WTC11 (cell line): ENCODE measurements around the gene STX3. TPM values are rescaled to one million over a fixed set of nuclear protein-coding genes. Genes with fewer than 3 reads are reported as not detected.
"Not testable (repeated sequence)": the region's sequence is repeated elsewhere in the genome, so short reads cannot be mapped to it uniquely, and the experiment has no call there.

Experiments
- ATAC-seq: fragments of 200-7000 bp; cut with Tn5 transposase; 2 replicates; pipeline ENCODE4 v1.10.0; 2021; ENCODE audit warnings: mild to moderate bottlenecking, moderate library complexity
- CTCF ChIA-PET: fragments of 300-600 bp; sonication (Branson Sonifier 250); formaldehyde crosslinking; loops from one replicate; lab custom pipeline; 2021; ENCODE audit warnings: antibody characterized with exemption; lab: Charles Lee
- POLR2A ChIA-PET: fragments of 350-600 bp; sonication (Branson Sonifier 250); formaldehyde crosslinking; loops from one replicate; lab custom pipeline; 2021; ENCODE audit warnings: antibody characterized with exemption; lab: Charles Lee
- DNase-seq: peaks from one replicate; pipeline ENCODE4 v3.0.0; 2021; ENCODE audit warnings: low spot score
- H3K27ac Mint-ChIP-seq: 2 replicates; pipeline ENCODE4 v1.8.0; 2021; ENCODE audit warnings: mixed read lengths
- H3K27me3 Mint-ChIP-seq: 2 replicates; pipeline ENCODE4 v1.8.0; 2021; ENCODE audit warnings: low read depth, mild to moderate bottlenecking, moderate library complexity, mixed read lengths
- H3K36me3 Mint-ChIP-seq: 2 replicates; pipeline ENCODE4 v1.8.0; 2021; ENCODE audit warnings: mixed read lengths
- H3K4me1 Mint-ChIP-seq: 2 replicates; pipeline ENCODE4 v1.8.0; 2022; ENCODE audit warnings: mixed read lengths
- H3K4me3 Mint-ChIP-seq: 2 replicates; pipeline ENCODE4 v1.8.0; 2021; ENCODE audit warnings: mild to moderate bottlenecking, moderate library complexity, mixed read lengths
- H3K9me3 Mint-ChIP-seq: 2 replicates; pipeline ENCODE4 v1.8.0; 2021; ENCODE audit warnings: mixed read lengths
- AFF4 ChIP-seq: sonication (generic); formaldehyde crosslinking; IDR thresholded peaks from 2 replicates; pipeline ENCODE4 v1.8.1; 2023; ENCODE audit warnings: mild to moderate bottlenecking, missing genetic modification reagents, borderline replicate concordance
- AR ChIP-seq: fragments of 250-450 bp; sonication (Bioruptor Pico); IDR thresholded peaks from 2 replicates; pipeline ENCODE4 v1.9.0; 2021; ENCODE audit warnings: mild to moderate bottlenecking
- CDX4 ChIP-seq: fragments of 250-450 bp; sonication (Bioruptor Pico); IDR thresholded peaks from 2 replicates; pipeline ENCODE4 v1.9.0; 2021; ENCODE audit warnings: moderate library complexity, mild to moderate bottlenecking, inconsistent platforms, borderline replicate concordance
- E2F1 ChIP-seq: sonication (generic); formaldehyde crosslinking; IDR thresholded peaks from 2 replicates; pipeline ENCODE4 v1.8.0; 2022; ENCODE audit warnings: mild to moderate bottlenecking, missing genetic modification reagents
- EMX1 ChIP-seq: fragments of 250-450 bp; sonication (Bioruptor Pico); IDR thresholded peaks from 2 replicates; pipeline ENCODE4 v1.8.0; 2021; ENCODE audit warnings: mild to moderate bottlenecking
- JAZF1 ChIP-seq: fragments of 250-450 bp; sonication (Bioruptor Pico); IDR thresholded peaks from 2 replicates; pipeline ENCODE4 v1.9.0; 2021; ENCODE audit warnings: moderate library complexity, mild to moderate bottlenecking, inconsistent platforms
- MYBL2 ChIP-seq: sonication (generic); formaldehyde crosslinking; IDR thresholded peaks from 2 replicates; pipeline ENCODE4 v1.8.1; 2023; ENCODE audit warnings: mild to moderate bottlenecking, moderate library complexity, missing genetic modification reagents
- NFE2L1 ChIP-seq: sonication (generic); formaldehyde crosslinking; IDR thresholded peaks from 2 replicates; pipeline ENCODE4 v1.8.1; 2023; ENCODE audit warnings: missing genetic modification reagents
- OVOL2 ChIP-seq: fragments of 250-450 bp; sonication (Bioruptor Pico); IDR thresholded peaks from 2 replicates; pipeline ENCODE4 v1.9.0; 2021; ENCODE audit warnings: mild to moderate bottlenecking, borderline replicate concordance
- SMAD3 ChIP-seq: sonication (generic); formaldehyde crosslinking; IDR thresholded peaks from 2 replicates; pipeline ENCODE4 v1.8.0; 2022; ENCODE audit warnings: missing genetic modification reagents, mild to moderate bottlenecking, borderline replicate concordance
- SMAD4 ChIP-seq: sonication (generic); formaldehyde crosslinking; IDR thresholded peaks from 2 replicates; pipeline ENCODE4 v1.8.0; 2022; ENCODE audit warnings: mild to moderate bottlenecking, missing genetic modification reagents
- SOX15 ChIP-seq: fragments of 250-450 bp; sonication (Bioruptor Pico); IDR thresholded peaks from 2 replicates; pipeline ENCODE4 v1.9.0; 2021; ENCODE audit warnings: mild to moderate bottlenecking
- TCF7 ChIP-seq: sonication (generic); formaldehyde crosslinking; IDR thresholded peaks from 2 replicates; pipeline ENCODE4 v1.8.0; 2022; ENCODE audit warnings: mild to moderate bottlenecking, low read depth, missing genetic modification reagents, moderate library complexity
- ZMAT4 ChIP-seq: fragments of 250-450 bp; sonication (Bioruptor Pico); IDR thresholded peaks from 2 replicates; pipeline ENCODE4 v1.9.0; 2021; ENCODE audit warnings: mild to moderate bottlenecking
- ZNF281 ChIP-seq: sonication (generic); formaldehyde crosslinking; IDR thresholded peaks from 2 replicates; pipeline ENCODE4 v1.8.0; 2023; ENCODE audit warnings: mild to moderate bottlenecking, missing genetic modification reagents
- ZNF396 ChIP-seq: fragments of 250-450 bp; sonication (Bioruptor Pico); IDR thresholded peaks from 2 replicates; pipeline ENCODE4 v1.8.0; 2021; ENCODE audit warnings: mild to moderate bottlenecking, moderate library complexity, borderline replicate concordance
- total RNA-seq: library from RNA; stranded (reverse); gene quantifications from 3 replicates; pipeline ENCODE4 v1.2.3, GENCODE V29; 2021

Gene STX3
- total RNA-seq, 1 experiment from 2014 or later, result 52.7 TPM

GRCh38 chr11:59846556-59846955 lies 91.4 kb downstream of the STX3 start:
- Mint-ChIP-seq H3K27ac (no peak overlapping the region), H3K27me3 (no peaks in the 10 kb centered on the region), H3K4me1 (peaks cover 6% of the 10 kb centered on the region), H3K9me3 (peaks cover 6% of the 10 kb centered on the region), H3K4me3 (no peak overlapping the region), H3K36me3 (no peaks in the 10 kb centered on the region)
- DNase-seq, result no peak
- CTCF ChIA-PET, result interaction anchor here (0.9 kb wide), 1 partner anchor 72 kb away, joined by 4 read pairs; no protein-coding TSS in a partner anchor
- TF ChIP-seq E2F1 (CRISPR knock-in tag), result no peak
- POLR2A ChIA-PET, result no interaction called here
- ATAC-seq, result no peak

- ChIA-PET CTCF (interaction anchor here (0.5 kb wide), 1 partner anchor 32 kb away, joined by 3 read pairs; no protein-coding TSS in a partner anchor), POLR2A (no interaction called here)
- Mint-ChIP-seq H3K27ac (no peak overlapping the region), H3K4me1 (peaks cover 6% of the 10 kb centered on the region), H3K36me3 (no peaks in the 10 kb centered on the region), H3K4me3 (no peak overlapping the region), H3K9me3 (peaks cover 7% of the 10 kb centered on the region)
- no peak for DNase-seq
- TF ChIP-seq ZNF396, result no peak
- no peak for TF ChIP-seq SMAD3 (CRISPR knock-in tag)
- no peak for TF ChIP-seq JAZF1 (CRISPR knock-in tag)
- TF ChIP-seq AR (CRISPR knock-in tag), result no peak
- TF ChIP-seq TCF7 (CRISPR knock-in tag), result no peak
- TF ChIP-seq ZMAT4, result no peak
- no peak for TF ChIP-seq AFF4 (CRISPR knock-in tag)
- TF ChIP-seq, all 79 proteins: peak for 0
- ATAC-seq, result no peak
- H3K27me3 Mint-ChIP-seq, result no peaks in the 10 kb centered on the region
Measured at GRCh38 chr11:59847626-59848025, 92.5 kb downstream of the STX3 start.

GRCh38 chr11:59848439-59848838 lies 93.3 kb downstream of the STX3 start:
- not testable (repeated sequence) for H3K27ac Mint-ChIP-seq

GRCh38 chr11:59849129-59849528 lies 94.0 kb downstream of the STX3 start:
- no peak overlapping the region for H3K27ac Mint-ChIP-seq
- POLR2A ChIA-PET, result no interaction called here
- ATAC-seq (no peak), DNase-seq (no peak)
- no peaks in the 10 kb centered on the region for H3K27me3 Mint-ChIP-seq
- CTCF ChIA-PET, result no interaction called here
- H3K4me3 Mint-ChIP-seq, result no peak overlapping the region
- peaks cover 6% of the 10 kb centered on the region for H3K4me1 Mint-ChIP-seq
- H3K9me3 Mint-ChIP-seq, result peaks cover 7% of the 10 kb centered on the region
- H3K36me3 Mint-ChIP-seq, result no peaks in the 10 kb centered on the region
- no peak for TF ChIP-seq SOX15 (CRISPR knock-in tag)
- no peak for TF ChIP-seq JAZF1 (CRISPR knock-in tag)
- no peak for TF ChIP-seq ZNF281 (CRISPR knock-in tag)
- no peak for TF ChIP-seq EMX1
- no peak for TF ChIP-seq MYBL2 (CRISPR knock-in tag)
- TF ChIP-seq OVOL2 (CRISPR knock-in tag), result no peak
- no peak for TF ChIP-seq CDX4 (CRISPR knock-in tag)
- TF ChIP-seq SMAD4 (CRISPR knock-in tag), result no peak
- no peak for TF ChIP-seq NFE2L1

More at GRCh38 chr11:59848439-59848838, 93.3 kb downstream of the STX3 start:
- H3K36me3 Mint-ChIP-seq, POLR2A ChIA-PET, H3K9me3 Mint-ChIP-seq, H3K4me3 Mint-ChIP-seq, H3K4me1 Mint-ChIP-seq, H3K27me3 Mint-ChIP-seq, ATAC-seq, DNase-seq: not testable (repeated sequence)
- CTCF ChIA-PET, result interaction anchor here (0.5 to 0.6 kb wide), 2 partner anchors 33 to 1507 kb away, joined by 3 read pairs; no protein-coding TSS in a partner anchor
